HEK293 (cell line): ENCODE measurements around the gene TBXA2R.

Source experiments
- CTCF ChIA-PET: fragments of 350-600 bp; formaldehyde crosslinking; extraction: SDS; loops from one replicate; lab custom pipeline; 2021; ENCODE audit warnings: antibody characterized with exemption; lab: Yijun Ruan, JAX
- POLR2A ChIA-PET: fragments of 300-600 bp; formaldehyde crosslinking; extraction: SDS; loops from one replicate; lab custom pipeline; 2020; ENCODE audit warnings: antibody characterized with exemption, inconsistent platforms; lab: Yijun Ruan, JAX
- H3K27ac ChIP-seq: fragments of 200-500 bp; sonication (Bioruptor generic); 2 replicates; pipeline ENCODE4 v1.5.1; 2014; ENCODE audit warnings: low read depth, low read length, control low read depth, inconsistent platforms; ENCODE audit errors: extremely low read depth
- H3K36me3 ChIP-seq, 2 experiments: fragments of 200-500 bp in 1 of 2; sonication (Bioruptor generic) in 1 of 2; 1 replicate in 1 of 2; 2 replicates in 1 of 2; pipeline ENCODE4 v1.5.1; 2014 to 2017; ENCODE audit warnings: inconsistent platforms in 2 of 2, low read length in 2 of 2; ENCODE audit not compliant: control insufficient read depth in 2 of 2, insufficient read depth in 1 of 2
- H3K4me1 ChIP-seq: fragments of 200-500 bp; sonication (Bioruptor generic); 2 replicates; pipeline ENCODE4 v1.5.1; 2014; ENCODE audit warnings: mild to moderate bottlenecking, low read length, inconsistent platforms; ENCODE audit not compliant: control insufficient read depth, insufficient read depth
- H3K4me3 ChIP-seq: 2 replicates; pipeline ENCODE4 v1.5.1; 2011; ENCODE audit warnings: low read depth, mild to moderate bottlenecking, control low read depth, low read length, moderate library complexity
- H3K9me3 ChIP-seq: fragments of 200-500 bp; sonication (Bioruptor generic); 2 replicates; pipeline ENCODE4 v1.5.1; 2014; ENCODE audit warnings: low read depth, low read length, inconsistent platforms; ENCODE audit not compliant: control insufficient read depth, insufficient read depth
- FEZF1 ChIP-seq: fragments of 450-650 bp; formaldehyde crosslinking; IDR thresholded peaks from 2 replicates; pipeline ENCODE4 v1.5.1; 2016; ENCODE audit warnings: missing biosample characterization, missing genetic modification characterization
- GLIS1 ChIP-seq: fragments of 450-650 bp; formaldehyde crosslinking; IDR thresholded peaks from 2 replicates; pipeline ENCODE4 v1.5.1; 2016; ENCODE audit warnings: missing biosample characterization, missing genetic modification characterization
- HOXC10 ChIP-seq: sonication (generic); formaldehyde crosslinking; IDR thresholded peaks from 2 replicates; pipeline ENCODE4 v1.8.1; 2023; ENCODE audit warnings: mild to moderate bottlenecking, missing genetic modification reagents
- KLF10 ChIP-seq: fragments of 450-650 bp; IDR thresholded peaks from 2 replicates; pipeline ENCODE4 v1.5.1; 2018; ENCODE audit warnings: missing biosample characterization, mild to moderate bottlenecking, missing genetic modification characterization
- KLF17 ChIP-seq: fragments of 450-650 bp; formaldehyde crosslinking; IDR thresholded peaks from 2 replicates; pipeline ENCODE4 v1.5.1; 2016; ENCODE audit warnings: missing biosample characterization, missing genetic modification characterization
- MEIS1 ChIP-seq: sonication (generic); formaldehyde crosslinking; IDR thresholded peaks from 2 replicates; pipeline ENCODE4 v1.8.1; 2022; ENCODE audit warnings: missing genetic modification reagents, mild to moderate bottlenecking, borderline replicate concordance
- MYNN ChIP-seq: fragments of 450-650 bp; formaldehyde crosslinking; IDR thresholded peaks from 2 replicates; pipeline ENCODE4 v1.5.1; 2016; ENCODE audit warnings: missing biosample characterization, missing genetic modification characterization, borderline replicate concordance
- OSR2 ChIP-seq: fragments of 450-650 bp; formaldehyde crosslinking; IDR thresholded peaks from 2 replicates; pipeline ENCODE4 v1.5.1; 2016; ENCODE audit warnings: missing biosample characterization, missing genetic modification characterization
- RBAK ChIP-seq: fragments of 450-650 bp; formaldehyde crosslinking; IDR thresholded peaks from 2 replicates; pipeline ENCODE4 v1.5.1; 2016; ENCODE audit warnings: missing biosample characterization, missing genetic modification characterization
- REST ChIP-seq: fragments of 450-650 bp; formaldehyde crosslinking; IDR thresholded peaks from 2 replicates; pipeline ENCODE4 v1.5.1; 2016; ENCODE audit warnings: missing biosample characterization, missing genetic modification characterization
- SCRT1 ChIP-seq: fragments of 450-650 bp; formaldehyde crosslinking; IDR thresholded peaks from 2 replicates; pipeline ENCODE4 v1.5.1; 2016; ENCODE audit warnings: missing biosample characterization, missing genetic modification characterization, borderline replicate concordance
- ZBTB17 ChIP-seq: fragments of 450-650 bp; formaldehyde crosslinking; IDR thresholded peaks from 2 replicates; pipeline ENCODE4 v1.5.1; 2016; ENCODE audit warnings: missing biosample characterization, missing genetic modification characterization
- ZFP3 ChIP-seq: fragments of 450-650 bp; formaldehyde crosslinking; IDR thresholded peaks from 2 replicates; pipeline ENCODE4 v1.5.1; 2016; ENCODE audit warnings: low read depth, missing biosample characterization, missing genetic modification characterization
- ZIC2 ChIP-seq: fragments of 450-650 bp; formaldehyde crosslinking; IDR thresholded peaks from 2 replicates; pipeline ENCODE4 v1.5.1; 2016; ENCODE audit warnings: missing biosample characterization, missing genetic modification characterization
- ZNF302 ChIP-seq: fragments of 450-650 bp; formaldehyde crosslinking; IDR thresholded peaks from 2 replicates; pipeline ENCODE4 v1.5.1; 2016; ENCODE audit warnings: missing biosample characterization, missing genetic modification characterization, low read depth
- ZNF394 ChIP-seq: fragments of 450-650 bp; formaldehyde crosslinking; IDR thresholded peaks from 2 replicates; pipeline ENCODE4 v1.5.1; 2016; ENCODE audit warnings: missing biosample characterization, missing genetic modification characterization, mild to moderate bottlenecking, moderate library complexity, borderline replicate concordance
- ZNF544 ChIP-seq: fragments of 450-650 bp; formaldehyde crosslinking; IDR thresholded peaks from 2 replicates; pipeline ENCODE4 v1.5.0; 2017; ENCODE audit warnings: missing biosample characterization, missing genetic modification characterization
- ZNF677 ChIP-seq: fragments of 450-650 bp; IDR thresholded peaks from 2 replicates; pipeline ENCODE4 v1.5.0; 2018; ENCODE audit warnings: missing biosample characterization, mild to moderate bottlenecking, missing genetic modification characterization, moderate library complexity
- ZNF776 ChIP-seq: fragments of 450-650 bp; formaldehyde crosslinking; IDR thresholded peaks from 2 replicates; pipeline ENCODE4 v1.5.0; 2017; ENCODE audit warnings: missing biosample characterization, missing genetic modification characterization, borderline replicate concordance
- ZNF837 ChIP-seq: fragments of 450-650 bp; formaldehyde crosslinking; IDR thresholded peaks from 2 replicates; pipeline ENCODE4 v1.5.1; 2016; ENCODE audit warnings: missing biosample characterization, missing genetic modification characterization
- ZXDB ChIP-seq: fragments of 450-650 bp; formaldehyde crosslinking; IDR thresholded peaks from 2 replicates; pipeline ENCODE4 v1.5.1; 2016; ENCODE audit warnings: missing biosample characterization, missing genetic modification characterization
- TF ChIP-seq, protein P1 (sequence below): fragments of 450-650 bp; formaldehyde crosslinking; IDR thresholded peaks from 2 replicates; pipeline ENCODE4; 2016; ENCODE audit warnings: missing biosample characterization, missing genetic modification characterization
- TF ChIP-seq, protein P2 (sequence below): fragments of 450-650 bp; formaldehyde crosslinking; IDR thresholded peaks from 2 replicates; pipeline ENCODE4 v1.5.1; 2016; ENCODE audit warnings: missing biosample characterization, missing genetic modification characterization
- TF ChIP-seq, protein P3 (sequence below): fragments of 450-650 bp; formaldehyde crosslinking; IDR thresholded peaks from 2 replicates; pipeline ENCODE4 v1.5.1; 2017; ENCODE audit warnings: missing biosample characterization, missing genetic modification characterization

TBXA2R gene

GRCh38 chr19:3608079-3608641 lies 1.5 kb upstream of the TBXA2R start:
- ChIA-PET POLR2A (no interaction called here), CTCF (interaction anchor here (0.6 to 1.5 kb wide), 13 partner anchors 10 to 811 kb away, joined by 3 to 4 read pairs (median 3); no protein-coding TSS in a partner anchor)
- H3K36me3 ChIP-seq = peaks cover 0 to 30% of the 10 kb centered on the region in 2 experiments; a peak in 2 of 3 replicates
- H3K9me3 ChIP-seq = no peaks in the 10 kb centered on the region
- no peak overlapping the region for H3K27ac ChIP-seq
- H3K4me3 ChIP-seq = no peak overlapping the region
- TF ChIP-seq ZFP3 (peak; percentile 100), ZIC2 (tag by site-specific recombination) (peak; percentile 12; the same call in 1 of the 2 replicates), ZNF302 (tag by site-specific recombination) (no peak), HOXC10 (CRISPR knock-in tag) (no peak)
- peaks cover 3% of the 10 kb centered on the region; the same call in 1 of the 2 replicates for H3K4me1 ChIP-seq

- peaks cover 0 to 25% of the 10 kb centered on the region in 2 experiments; a peak in 2 of 3 replicates for H3K36me3 ChIP-seq
- peaks cover 3% of the 10 kb centered on the region; the same call in 1 of the 2 replicates for H3K4me1 ChIP-seq
- ChIA-PET POLR2A (no interaction called here), CTCF (interaction anchor here (0.6 to 1.5 kb wide), 12 partner anchors 11 to 532 kb away, joined by 3 to 4 read pairs (median 3); no protein-coding TSS in a partner anchor)
- peak overlapping the region; percentile 15; the same call in 1 of the 2 replicates for H3K4me3 ChIP-seq
- no peaks in the 10 kb centered on the region for H3K9me3 ChIP-seq
- no peak overlapping the region for H3K27ac ChIP-seq
- TF ChIP-seq FEZF1 (tag by site-specific recombination) = no peak
- no peak for TF ChIP-seq MYNN (tag by site-specific recombination)
- TF ChIP-seq SCRT1 (tag by site-specific recombination) = no peak
- TF ChIP-seq MEIS1 (CRISPR knock-in tag) = no peak
- TF ChIP-seq ZXDB (tag by site-specific recombination) = no peak
- no peak; the same call in 1 of the 2 replicates for TF ChIP-seq KLF17 (tag by site-specific recombination)
- TF ChIP-seq GLIS1 (tag by site-specific recombination) = no peak; the same call in 1 of the 2 replicates
- TF ChIP-seq, protein P1, sequence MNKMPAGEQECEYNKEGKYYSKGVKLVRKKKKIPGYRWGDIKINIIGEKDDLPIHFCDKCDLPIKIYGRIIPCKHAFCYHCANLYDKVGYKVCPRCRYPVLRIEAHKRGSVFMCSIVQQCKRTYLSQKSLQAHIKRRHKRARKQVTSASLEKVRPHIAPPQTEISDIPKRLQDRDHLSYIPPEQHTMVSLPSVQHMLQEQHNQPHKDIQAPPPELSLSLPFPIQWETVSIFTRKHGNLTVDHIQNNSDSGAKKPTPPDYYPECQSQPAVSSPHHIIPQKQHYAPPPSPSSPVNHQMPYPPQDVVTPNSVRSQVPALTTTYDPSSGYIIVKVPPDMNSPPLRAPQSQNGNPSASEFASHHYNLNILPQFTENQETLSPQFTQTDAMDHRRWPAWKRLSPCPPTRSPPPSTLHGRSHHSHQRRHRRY (tag by site-specific recombination) = no peak
- TF ChIP-seq KLF10 (tag by site-specific recombination) = no peak
- TF ChIP-seq ZNF677 = peak; percentile 98
- TF ChIP-seq ZBTB17 (tag by site-specific recombination) = no peak
- TF ChIP-seq ZNF544 = no peak
- TF ChIP-seq RBAK (tag by site-specific recombination) = no peak
- TF ChIP-seq, protein P2, sequence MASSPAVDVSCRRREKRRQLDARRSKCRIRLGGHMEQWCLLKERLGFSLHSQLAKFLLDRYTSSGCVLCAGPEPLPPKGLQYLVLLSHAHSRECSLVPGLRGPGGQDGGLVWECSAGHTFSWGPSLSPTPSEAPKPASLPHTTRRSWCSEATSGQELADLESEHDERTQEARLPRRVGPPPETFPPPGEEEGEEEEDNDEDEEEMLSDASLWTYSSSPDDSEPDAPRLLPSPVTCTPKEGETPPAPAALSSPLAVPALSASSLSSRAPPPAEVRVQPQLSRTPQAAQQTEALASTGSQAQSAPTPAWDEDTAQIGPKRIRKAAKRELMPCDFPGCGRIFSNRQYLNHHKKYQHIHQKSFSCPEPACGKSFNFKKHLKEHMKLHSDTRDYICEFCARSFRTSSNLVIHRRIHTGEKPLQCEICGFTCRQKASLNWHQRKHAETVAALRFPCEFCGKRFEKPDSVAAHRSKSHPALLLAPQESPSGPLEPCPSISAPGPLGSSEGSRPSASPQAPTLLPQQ = no peak
- TF ChIP-seq ZNF394 (tag by site-specific recombination) = no peak
- TF ChIP-seq, protein P3, sequence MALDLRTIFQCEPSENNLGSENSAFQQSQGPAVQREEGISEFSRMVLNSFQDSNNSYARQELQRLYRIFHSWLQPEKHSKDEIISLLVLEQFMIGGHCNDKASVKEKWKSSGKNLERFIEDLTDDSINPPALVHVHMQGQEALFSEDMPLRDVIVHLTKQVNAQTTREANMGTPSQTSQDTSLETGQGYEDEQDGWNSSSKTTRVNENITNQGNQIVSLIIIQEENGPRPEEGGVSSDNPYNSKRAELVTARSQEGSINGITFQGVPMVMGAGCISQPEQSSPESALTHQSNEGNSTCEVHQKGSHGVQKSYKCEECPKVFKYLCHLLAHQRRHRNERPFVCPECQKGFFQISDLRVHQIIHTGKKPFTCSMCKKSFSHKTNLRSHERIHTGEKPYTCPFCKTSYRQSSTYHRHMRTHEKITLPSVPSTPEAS (tag by site-specific recombination) = no peak
- no peak; the same call in 1 of the 2 replicates for TF ChIP-seq OSR2
- no peak for TF ChIP-seq ZNF776
- TF ChIP-seq ZNF837 = no peak
- TF ChIP-seq REST (tag by site-specific recombination) = no peak
Observed at GRCh38 chr19:3607303-3608078, 816 bp upstream of the TBXA2R start.
